Thoracic aorta endothelial cell (primary cell): ENCODE data around the gene ABCC5. TPM values are rescaled to one million over a fixed set of nuclear protein-coding genes. Genes with fewer than 3 reads are reported as not detected.

Experiments
- small RNA-seq: library from RNA; depleted of rRNA; stranded (forward); fragments of <200 nt; gene quantifications from one replicate; pipeline ENCODE3, GENCODE V24; 2012
- total RNA-seq: library from RNA; depleted of rRNA; stranded (reverse); fragments of >200 nt; gene quantifications from 2 replicates; pipeline ENCODE4 v1.2.3, GENCODE V29; 2012

The ABCC5 gene
- total RNA-seq = 20.2 and 24.5 TPM in 2 replicates

GRCh38 chr3:184017672-184018423, at the start of gene ABCC5:
Gene ABCC5 (minus strand): TSS chr3:184017884. CDS start chr3:184014392, 3,492 bp downstream.

DNA sequence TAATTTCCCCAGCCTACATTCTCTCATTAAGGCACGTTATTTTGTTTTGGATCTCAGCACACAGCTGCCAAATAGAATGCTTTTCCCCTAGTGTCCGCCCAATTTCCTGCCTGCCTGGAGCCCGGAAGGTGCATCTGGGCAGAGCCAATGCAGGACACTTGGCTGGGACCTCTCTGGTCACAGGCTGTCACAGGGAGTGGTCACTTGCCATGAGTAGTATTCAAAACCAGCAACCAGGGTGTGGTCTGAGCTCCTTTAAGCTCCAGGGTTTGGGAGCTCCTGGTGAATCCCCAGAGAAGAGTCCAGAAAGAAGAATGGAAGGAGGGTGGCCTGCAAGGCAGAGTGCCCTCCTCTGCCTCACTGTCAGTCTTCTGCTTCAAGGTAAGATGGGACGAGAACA, 35.1 kb upstream of the ABCC5 start, which contains the start of gene HTR3C:
Gene HTR3C (plus strand): TSS at position 281 of the 400 bp plus-strand sequence. CDS start 34 bp downstream, at position 315.

GRCh38 chr3:184031187-184031792, 13.6 kb upstream of the ABCC5 start, which contains the start of gene HTR3D:
Gene HTR3D (plus strand): TSS chr3:184031742. CDS start chr3:184031742, 0 bp downstream.

DNA sequence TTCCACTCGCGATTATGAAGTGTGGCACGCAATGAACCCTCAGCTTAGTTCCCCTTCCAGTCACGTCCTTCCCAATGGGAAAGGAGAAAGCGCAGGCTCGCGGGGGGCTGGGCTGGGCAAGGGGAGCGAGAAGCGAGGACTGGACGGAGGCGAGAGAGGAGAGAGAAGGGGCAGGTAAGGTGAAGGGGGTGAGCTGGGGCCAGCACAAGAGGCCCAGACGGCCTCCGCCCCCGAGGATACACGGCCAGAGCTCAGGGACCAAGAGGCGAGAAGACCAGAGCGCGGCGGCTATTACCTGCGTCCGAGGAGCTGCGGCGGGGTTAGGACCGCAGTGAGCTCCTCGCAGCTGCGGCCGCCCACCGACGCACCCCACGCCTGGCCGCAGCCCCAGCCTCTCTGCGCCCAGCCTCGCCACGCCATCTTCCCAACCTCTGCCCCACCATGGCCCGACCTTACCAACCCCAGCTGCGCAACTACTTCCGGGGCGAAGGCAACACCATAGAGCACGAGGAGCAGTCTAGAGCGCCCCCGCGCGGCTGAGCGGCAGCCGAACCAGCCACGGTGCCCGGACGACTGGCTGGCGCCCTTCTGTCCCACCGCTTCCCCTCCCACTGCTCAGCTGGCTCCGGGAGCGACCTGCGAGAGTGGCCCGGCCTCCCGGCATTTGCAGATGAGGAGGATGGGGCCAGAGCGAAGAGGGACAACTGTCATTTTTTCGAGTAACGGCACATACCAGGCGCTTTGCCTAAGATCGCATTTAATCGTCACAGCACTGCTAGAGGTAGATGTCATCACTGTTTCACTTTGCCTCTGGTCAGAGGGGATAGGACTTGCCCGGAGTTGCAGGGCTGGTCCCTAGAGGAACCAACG, 133.0 kb downstream of the ABCC5 start, which contains the start of gene PARL:
Gene PARL (minus strand): TSS at position 454 of the 870 bp plus-strand sequence. CDS start 34 bp downstream, at position 420.

Small RNAs within 50 kb of the gene (small RNA-seq; reads per million reads assigned to genes)
- not detected for gene MIR4448

Other genes with a start within 250 kb of the ABCC5 start
- gene MAP6D1, start 192.3 kb downstream of the ABCC5 start, total RNA-seq = 1.9 and 2.4 TPM in 2 replicates
- 39.4 and 42.2 TPM in 2 replicates for gene PARL, start 133.0 kb downstream of the ABCC5 start, total RNA-seq
- gene HTR3D, start 13.9 kb upstream of the ABCC5 start, total RNA-seq = not detected in 2 replicates
- not detected in 2 replicates for gene HTR3C, start 35.2 kb upstream of the ABCC5 start, total RNA-seq
- gene HTR3E, start 79.2 kb upstream of the ABCC5 start, total RNA-seq = not detected in 2 replicates
- 36.4 and 42.8 TPM in 2 replicates for gene EIF2B5, start 117.5 kb upstream of the ABCC5 start, total RNA-seq
- gene DVL3, start 137.5 kb upstream of the ABCC5 start, total RNA-seq = 24.3 and 27.1 TPM in 2 replicates
- 345 and 354 TPM in 2 replicates for gene AP2M1, start 157.0 kb upstream of the ABCC5 start, total RNA-seq
- gene ABCF3, start 168.3 kb upstream of the ABCC5 start, total RNA-seq = 33.7 and 42.4 TPM in 2 replicates
- under 0.01 TPM in 1 of 2 replicates, not detected in the other for gene VWA5B2, start 211.7 kb upstream of the ABCC5 start, total RNA-seq
- 27.8 and 33.3 TPM in 2 replicates for gene ALG3, start 231.1 kb upstream of the ABCC5 start, total RNA-seq
- gene EEF1AKMT4, start 231.8 kb upstream of the ABCC5 start, total RNA-seq = 3.2 and 3.3 TPM in 2 replicates
- not detected in 2 replicates for gene CAMK2N2, start 243.7 kb upstream of the ABCC5 start, total RNA-seq